Measurements from ENCODE around the gene MUC5B. TPM values are rescaled to one million over a fixed set of nuclear protein-coding genes. Genes with fewer than 3 reads are reported as not detected.

The MUC5B gene
- total RNA-seq, 4 donors from 2014 or later, result 0.22 to 0.61 (median 0.29) TPM; not detected in 1

GRCh38 chr11:1298695-1299492, 76.0 kb downstream of the MUC5B start:
- WGBS, 2 donors, result 48 to 52% methylated on average over 32 of the region's 32 CpGs
- DNase-seq (ENCODE audit: low spot score in 2 of 2), result peak; percentile 88 to 96

GRCh38 chr11:1299621-1300020, 76.8 kb downstream of the MUC5B start:
- 78% methylated on average over 23 of the region's 23 CpGs for WGBS, 2 donors
- intact Hi-C loops (cut with DNase I; ENCODE audit: low total_unique reads), result no loop called here
- H3K4me3 ChIP-seq (ENCODE audit: low read depth, poor library complexity, severe bottlenecking), result no peak overlapping the region
- peak; percentile 14 to 83 for DNase-seq (ENCODE audit: low spot score in 2 of 2)
- TF ChIP-seq POLR2A (IDR thresholded peaks at IDR 0.05), result no peak
- no peak for TF ChIP-seq CTCF (IDR thresholded peaks at IDR 0.05)

More at GRCh38 chr11:1298695-1299492, 76.0 kb downstream of the MUC5B start:
- no peak overlapping the region for H3K4me3 ChIP-seq (ENCODE audit: low read depth, poor library complexity, severe bottlenecking)
- intact Hi-C loops (cut with DNase I; ENCODE audit: low total_unique reads), result no loop called here
- no peak for TF ChIP-seq CTCF (IDR thresholded peaks at IDR 0.05)
- TF ChIP-seq POLR2A (IDR thresholded peaks at IDR 0.05), result no peak

- WGBS, 2 donors, result 73 to 77% methylated on average over 7 of the region's 7 CpGs
- no peak for TF ChIP-seq CTCF (IDR thresholded peaks at IDR 0.05)
- TF ChIP-seq POLR2A (IDR thresholded peaks at IDR 0.05), result no peak
- peak in 1 of 2 donors; percentile 56 for DNase-seq (ENCODE audit: low spot score in 2 of 2)
- no peak overlapping the region for H3K4me3 ChIP-seq (ENCODE audit: low read depth, poor library complexity, severe bottlenecking)
- intact Hi-C loops (cut with DNase I; ENCODE audit: low total_unique reads), result no loop called here
Observed at GRCh38 chr11:1300121-1300520, 77.3 kb downstream of the MUC5B start.

- 86 to 88% methylated on average over 28 of the region's 28 CpGs for WGBS, 2 donors
- H3K4me3 ChIP-seq (ENCODE audit: low read depth, poor library complexity, severe bottlenecking), result no peak overlapping the region
- intact Hi-C loops (cut with DNase I; ENCODE audit: low total_unique reads), result no loop called here
- TF ChIP-seq POLR2A (IDR thresholded peaks at IDR 0.05), result no peak
- TF ChIP-seq CTCF (IDR thresholded peaks at IDR 0.05), result no peak
- DNase-seq (ENCODE audit: low spot score in 2 of 2), result peak in 1 of 2 donors; percentile 81
Observed at GRCh38 chr11:1300569-1301187, 77.8 kb downstream of the MUC5B start.

- peak in 1 of 2 donors; percentile 78 for DNase-seq (ENCODE audit: low spot score in 2 of 2)
- TF ChIP-seq CTCF (IDR thresholded peaks at IDR 0.05) (no peak), POLR2A (IDR thresholded peaks at IDR 0.05) (no peak)
- 93 to 95% methylated on average over 22 of the region's 22 CpGs for WGBS, 2 donors
- H3K4me3 ChIP-seq (ENCODE audit: low read depth, poor library complexity, severe bottlenecking), result no peak overlapping the region
- intact Hi-C loops (cut with DNase I; ENCODE audit: low total_unique reads), result no loop called here
Observed at GRCh38 chr11:1301220-1302000, 78.5 kb downstream of the MUC5B start.
